ENCODE results near the gene DOLPP1.

Gene DOLPP1

GRCh38 chr9:129139233-129139992, 58.5 kb downstream of the DOLPP1 start:
- DNase-seq (ENCODE audit: low read depth in 2 of 2), result peak; percentile 31 to 57

- DNase-seq (ENCODE audit: low read depth in 2 of 2), result peak; percentile 60 to 77
Observed at GRCh38 chr9:129139993-129140396, 59.1 kb downstream of the DOLPP1 start.

Measured in stimulated activated CD8-positive, alpha-beta memory T cell treated with anti-CD3 and anti-CD28 coated beads, Interleukin-15, amount 100 ng/mL, for 4 hours (primary cell).